CD4-positive, alpha-beta T cell treated with Interleukin-15 for 1 hour (primary cell): ENCODE results near the gene REV3L.
"Not testable (repeated sequence)": the region's sequence is repeated elsewhere in the genome, so short reads cannot be mapped to it uniquely, and the experiment has no call there.

Experiments used
- DNase-seq: peaks from one replicate; pipeline ENCODE4 v3.0.0-alpha.2; 2020

Gene REV3L

GRCh38 chr6:111354758-111355555 lies 128.1 kb downstream of the REV3L start:
- no peak for DNase-seq

DNA sequence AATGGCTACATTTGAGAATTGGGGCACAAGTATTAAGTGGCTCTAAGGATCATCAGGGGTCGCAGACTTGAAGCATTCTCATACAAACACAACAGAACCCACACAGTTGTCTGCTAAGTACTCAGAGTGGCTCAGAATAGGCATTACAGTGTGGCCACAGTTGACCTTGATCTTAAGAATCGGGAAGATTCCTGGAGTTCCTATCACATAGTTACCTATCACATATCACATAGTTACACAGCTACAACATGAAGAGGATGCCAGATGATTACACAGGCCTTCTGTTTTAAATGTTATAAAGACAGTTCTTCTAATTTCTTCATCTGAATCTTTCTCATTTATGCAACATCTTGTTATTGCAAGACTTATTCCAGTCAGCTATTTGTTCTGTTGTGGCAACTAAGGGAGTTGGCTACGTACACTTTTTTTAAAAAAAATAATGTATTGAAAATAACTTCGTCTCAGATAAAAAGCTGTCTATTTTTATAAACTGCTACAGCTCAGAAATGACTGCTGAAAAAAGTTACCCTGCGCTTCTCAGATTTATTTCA lies 129.0 kb downstream of the REV3L start:
- no peak for DNase-seq

GRCh38 chr6:111347589-111347988 lies 135.4 kb downstream of the REV3L start:
- no peak for DNase-seq

DNA sequence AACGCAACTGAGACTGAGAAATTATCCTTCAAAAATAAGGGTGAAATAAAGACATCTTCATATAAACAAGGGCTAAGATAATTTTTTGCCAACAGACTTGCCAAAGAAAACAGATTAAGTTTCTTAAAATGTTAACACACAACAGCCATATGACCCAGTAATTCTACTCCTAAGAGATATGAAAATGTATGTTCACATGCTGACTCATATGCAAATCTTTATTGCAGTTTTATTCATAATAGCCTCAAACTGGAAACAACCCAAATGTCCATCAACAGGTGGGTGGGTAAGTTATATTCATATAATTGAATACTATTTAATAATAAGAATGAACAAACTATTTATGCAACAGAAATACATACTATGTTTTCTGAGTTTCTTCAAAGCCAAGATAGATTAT lies 140.1 kb downstream of the REV3L start:
- no peak for DNase-seq

GRCh38 chr6:111339294-111339693 lies 143.7 kb downstream of the REV3L start:
- DNase-seq: no peak

- DNase-seq: no peak
Observed at GRCh38 chr6:111338843-111339242, 144.2 kb downstream of the REV3L start.

GRCh38 chr6:111337829-111338236 lies 145.2 kb downstream of the REV3L start:
- DNase-seq: no peak

GRCh38 chr6:111329882-111330633 lies 153.0 kb downstream of the REV3L start:
- no peak for DNase-seq

GRCh38 chr6:111326563-111326962 lies 156.5 kb downstream of the REV3L start:
- no peak for DNase-seq

DNA sequence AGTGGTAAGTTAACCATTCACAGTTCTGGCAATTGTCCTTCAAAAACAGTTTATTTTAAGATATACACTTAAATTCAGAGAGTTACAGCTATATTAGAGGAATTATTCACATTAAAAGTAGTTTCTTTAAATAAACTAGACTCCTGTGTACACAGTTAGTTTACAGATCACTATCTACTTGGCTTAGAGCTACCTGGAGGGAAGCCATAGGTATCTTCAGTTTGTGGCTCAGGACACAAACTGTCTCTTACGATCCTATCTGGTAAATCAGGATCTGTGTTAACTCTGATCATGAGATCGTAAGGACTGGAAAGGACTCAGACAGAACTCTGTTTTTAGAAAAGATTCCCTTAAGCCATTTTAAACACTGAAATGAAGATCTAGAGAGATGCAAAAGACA lies 160.9 kb downstream of the REV3L start:
- DNase-seq: no peak

DNA sequence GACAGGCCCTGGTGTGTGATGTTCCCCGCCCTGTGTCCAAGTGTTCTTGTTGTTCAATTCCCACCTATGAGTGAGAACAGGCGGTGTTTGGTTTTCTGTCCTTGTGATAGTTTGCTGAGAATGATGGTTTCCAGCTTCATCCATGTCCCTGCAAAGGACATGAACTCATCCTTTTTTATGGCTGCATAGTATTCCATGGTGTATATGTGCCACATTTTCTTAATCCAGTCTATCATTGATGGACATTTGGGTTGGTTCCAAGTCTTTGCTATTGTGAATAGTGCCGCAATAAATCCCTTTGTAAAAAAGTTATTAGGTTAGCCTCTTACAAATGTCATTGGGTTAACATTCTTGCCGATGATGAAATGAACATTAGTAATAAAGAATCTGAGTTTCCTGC lies 175.1 kb downstream of the REV3L start:
- DNase-seq: not testable (repeated sequence)

GRCh38 chr6:111307275-111307858 lies 175.7 kb downstream of the REV3L start:
- no peak for DNase-seq

DNA sequence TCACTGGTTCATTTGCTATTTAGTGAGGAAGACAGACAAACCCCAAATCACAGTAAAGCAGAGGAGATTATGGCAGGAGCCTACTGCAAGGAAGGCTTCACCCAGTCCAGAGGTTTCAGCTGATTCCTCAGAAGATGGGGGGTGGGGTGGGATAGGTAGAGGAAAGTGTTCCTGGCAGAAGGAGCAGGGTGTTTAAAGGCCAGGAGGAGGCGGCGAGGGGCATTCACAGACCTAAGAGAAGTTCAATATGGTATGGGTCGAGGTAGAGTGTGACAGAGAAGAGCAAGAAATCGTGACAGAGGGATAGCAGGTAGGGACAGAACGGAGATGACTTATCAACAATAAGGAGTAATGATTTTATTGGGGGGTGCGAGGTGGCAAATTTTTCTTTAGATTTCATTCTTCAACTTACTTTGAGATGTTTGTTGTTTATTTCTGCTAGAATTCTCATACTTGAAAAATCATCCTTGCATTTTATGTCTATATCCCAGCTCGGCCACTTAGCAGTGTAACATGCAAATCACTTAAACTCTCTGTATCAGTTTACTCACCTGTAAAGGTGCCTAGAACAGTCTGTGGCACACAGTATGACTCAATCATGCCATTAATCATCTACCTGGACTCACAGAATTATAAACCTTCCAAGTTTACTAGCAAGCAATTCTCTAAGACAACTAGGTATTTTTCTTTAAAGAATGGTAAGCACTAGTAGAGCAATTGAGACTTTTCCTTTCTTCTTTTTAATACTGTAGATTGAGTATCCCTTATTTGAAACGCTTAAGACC lies 176.7 kb downstream of the REV3L start:
- no peak for DNase-seq

DNA sequence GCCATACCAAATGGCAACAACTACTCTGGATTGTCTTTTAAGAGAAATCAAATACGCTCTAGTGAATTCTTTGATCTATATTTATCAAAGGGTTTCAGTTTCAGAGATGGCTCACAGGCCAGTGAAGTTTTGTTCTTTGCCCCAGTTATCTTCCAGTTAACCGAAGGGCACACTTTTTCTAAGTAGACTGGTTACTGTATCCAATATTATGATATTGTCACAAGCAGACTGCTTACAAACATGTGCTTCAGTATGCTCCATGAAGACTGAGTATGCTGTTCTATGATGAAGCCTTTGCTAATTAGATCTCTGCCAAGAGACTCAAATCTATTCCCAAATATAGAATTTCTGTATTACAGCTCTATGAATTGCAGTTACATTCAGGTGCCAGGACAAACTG lies 181.1 kb downstream of the REV3L start:
- no peak for DNase-seq

DNA sequence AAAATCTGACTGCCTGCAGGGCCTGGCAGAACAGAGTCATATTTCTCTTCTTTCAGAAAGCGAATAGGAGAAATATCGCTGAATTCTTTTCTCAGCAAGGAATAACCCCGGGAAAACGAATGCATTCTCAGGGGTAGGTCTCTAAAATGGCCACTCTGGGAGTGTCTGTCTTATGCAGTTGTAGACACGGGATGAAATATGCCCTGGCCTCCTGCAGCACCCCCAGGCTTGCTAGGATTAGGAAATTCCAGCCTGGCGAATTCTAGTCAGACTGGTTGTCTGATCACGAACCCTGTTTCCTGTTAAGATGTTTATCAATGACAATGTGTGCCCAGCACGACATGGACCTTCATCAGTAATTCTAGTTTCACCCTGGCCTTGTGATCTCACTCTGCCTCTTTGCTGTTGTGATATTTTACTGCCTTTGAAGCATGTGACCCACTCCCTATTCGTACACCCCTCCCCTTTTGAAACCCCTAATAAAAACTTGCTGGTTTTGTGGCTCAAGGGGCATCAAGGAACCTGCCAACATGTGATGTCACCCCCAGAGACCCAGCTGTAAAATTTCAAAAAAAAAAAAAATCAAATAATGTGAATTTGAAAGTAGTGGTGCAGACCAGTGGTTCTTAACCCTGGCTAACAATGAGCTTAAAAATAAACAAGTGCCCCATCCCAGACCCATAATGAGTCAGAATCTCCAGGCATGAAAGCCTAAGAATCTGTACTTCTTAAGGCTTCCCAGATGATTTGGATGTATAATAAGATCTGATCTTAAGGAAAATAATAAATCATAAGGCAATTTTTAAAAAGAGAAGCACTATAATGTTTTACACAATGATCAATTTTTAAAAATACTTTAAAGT lies 181.8 kb downstream of the REV3L start:
- not testable (repeated sequence) for DNase-seq

GRCh38 chr6:111297776-111298175 lies 185.2 kb downstream of the REV3L start:
- no peak for DNase-seq

DNA sequence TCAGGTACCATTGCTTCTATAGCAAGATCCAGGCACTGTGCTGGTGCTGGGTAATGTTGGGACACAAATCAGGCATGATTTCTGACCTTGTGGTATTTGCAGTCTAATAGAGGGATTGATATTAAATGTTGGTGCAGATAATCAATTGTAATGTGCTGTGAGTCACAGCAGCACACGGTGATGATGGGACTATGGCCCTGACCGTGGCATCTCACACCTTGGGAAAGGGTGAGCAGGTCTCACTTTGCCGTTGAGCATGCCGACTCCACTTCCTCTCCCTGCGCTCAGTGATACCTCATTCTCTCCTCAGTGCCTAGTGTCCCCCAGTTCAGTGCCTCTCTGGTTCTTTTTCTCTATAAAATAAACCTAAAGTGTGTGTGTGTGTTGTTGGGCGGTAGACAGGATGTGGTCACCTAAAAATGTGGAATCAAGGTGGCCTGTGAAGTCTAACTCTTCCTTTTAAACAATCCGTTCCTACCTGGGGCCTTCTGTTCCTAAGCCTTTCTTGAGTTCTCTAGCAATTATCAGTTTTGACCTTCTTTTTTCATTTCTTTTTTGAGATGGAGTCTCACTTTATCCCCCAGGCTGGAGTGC lies 188.5 kb downstream of the REV3L start:
- DNase-seq: no peak

DNA sequence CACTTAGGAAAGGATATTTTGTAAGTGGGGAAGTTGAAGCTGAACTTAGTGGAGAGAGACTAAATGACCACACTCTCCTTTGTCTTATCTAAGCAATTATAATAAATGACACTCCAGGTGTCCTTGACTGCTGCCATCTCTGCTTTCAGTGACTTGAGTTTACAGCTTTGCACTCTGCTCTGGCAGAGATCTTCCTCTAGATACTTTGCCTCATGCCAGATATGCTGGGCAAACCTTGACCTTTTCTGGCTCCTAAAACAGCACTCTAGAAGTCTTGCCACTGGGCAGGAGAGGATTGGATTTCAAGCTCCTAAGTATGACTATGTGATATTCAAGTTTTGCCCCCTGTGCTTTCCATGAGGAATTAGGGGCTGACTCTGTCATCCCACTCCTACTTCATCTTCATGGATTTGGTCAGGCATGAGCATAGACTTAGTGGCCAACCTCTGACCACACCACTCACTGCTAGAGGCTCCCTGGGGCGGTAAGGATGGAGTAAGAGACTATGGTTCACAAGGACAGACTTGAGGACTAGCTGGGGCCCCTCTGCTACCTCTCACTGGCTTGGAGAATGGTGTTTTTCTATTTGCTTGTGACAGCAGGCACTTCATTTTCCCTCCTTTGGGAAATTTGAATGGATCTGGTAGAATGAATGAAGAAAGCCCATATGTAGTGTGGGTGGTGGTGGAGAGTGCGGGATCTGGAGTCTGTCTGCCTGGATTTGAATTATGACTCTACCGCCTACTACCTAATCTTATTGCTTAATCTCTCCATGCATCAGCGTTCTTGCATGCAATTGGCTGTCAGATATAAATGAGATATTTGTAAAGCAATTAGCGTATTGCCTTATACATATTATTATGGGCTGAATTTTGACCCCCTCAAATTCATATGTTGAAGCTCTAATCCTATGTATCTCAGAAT lies 191.4 kb downstream of the REV3L start:
- no peak for DNase-seq

DNA sequence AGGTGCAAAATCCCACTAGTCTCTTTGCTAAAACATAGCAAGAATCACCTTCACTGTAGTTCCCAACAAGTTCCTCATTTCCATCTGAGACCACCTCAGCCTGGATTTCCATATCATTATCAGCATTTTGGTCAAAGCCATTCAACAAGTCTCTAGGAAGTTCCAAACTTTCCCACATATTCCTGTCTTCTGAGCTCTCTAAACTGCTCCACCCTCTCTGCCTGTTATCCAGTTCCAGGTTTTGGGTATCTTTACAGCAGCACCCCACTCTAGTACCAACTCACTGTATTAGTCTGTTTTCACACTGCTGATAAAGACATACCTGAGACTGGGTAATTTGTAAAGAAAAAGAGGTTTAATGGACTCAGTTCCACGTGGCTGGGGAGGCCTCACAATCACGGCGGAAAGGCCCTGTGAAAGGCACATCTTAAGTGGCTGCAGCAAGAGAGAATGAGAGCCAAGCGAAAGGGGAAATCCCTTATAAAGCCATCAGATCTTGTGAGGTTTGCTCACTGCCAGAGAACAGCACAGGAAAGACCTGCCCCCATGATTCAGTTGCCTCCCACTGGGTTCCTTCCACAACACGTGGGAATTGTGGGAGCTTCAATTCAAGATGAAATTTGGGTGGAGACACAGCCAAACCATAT lies 192.2 kb downstream of the REV3L start:
- DNase-seq: not testable (repeated sequence)

GRCh38 chr6:111284356-111284755 lies 198.7 kb downstream of the REV3L start:
- DNase-seq: not testable (repeated sequence)
